AML-193 (cell line): ENCODE data around the gene NOM1.
A peak's percentile ranks its signal among the peaks of the same experiment; 100 is the strongest.
"Not testable (repeated sequence)": the region's sequence is repeated elsewhere in the genome, so short reads cannot be mapped to it uniquely, and the experiment has no call there.

Experiments
- DNase-seq, 2 experiments: peaks; one replicate each; lab custom pipeline; 2025; lab: John Stamatoyannopoulos, UW

The NOM1 gene

DNA sequence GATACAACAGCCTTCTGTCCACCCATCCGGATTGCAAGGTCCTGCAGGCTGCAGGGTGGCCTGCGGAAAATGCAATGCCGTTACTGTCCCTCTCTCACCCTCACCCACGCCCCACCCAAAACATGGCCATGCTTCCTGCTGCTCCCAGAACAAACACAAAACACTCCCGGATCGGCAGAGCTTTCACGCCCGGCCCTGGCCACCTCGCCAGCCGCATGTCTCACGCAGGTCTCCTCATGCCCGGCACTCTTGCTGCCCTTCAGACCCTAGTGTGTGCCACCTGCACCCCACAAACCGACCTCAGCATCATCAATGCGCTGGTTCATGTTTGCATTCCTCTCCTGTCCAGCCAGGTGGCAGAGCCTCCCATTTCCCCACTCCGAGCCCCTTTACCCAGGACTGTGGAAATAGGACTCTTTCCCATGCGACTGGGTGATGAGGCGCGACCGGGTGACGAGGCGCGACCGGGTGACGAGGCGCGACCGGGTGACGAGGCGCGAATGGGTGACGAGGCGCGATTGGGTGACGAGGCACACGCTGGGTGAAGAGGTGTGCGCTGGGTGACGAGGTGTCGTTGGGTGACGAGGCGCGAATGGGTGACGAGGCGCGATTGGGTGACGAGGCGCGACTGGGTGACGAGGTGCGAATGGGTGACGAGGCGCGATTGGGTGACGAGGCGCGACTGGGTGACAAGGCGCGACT, 8.9 kb upstream of the NOM1 start:
- no peak for DNase-seq

DNA sequence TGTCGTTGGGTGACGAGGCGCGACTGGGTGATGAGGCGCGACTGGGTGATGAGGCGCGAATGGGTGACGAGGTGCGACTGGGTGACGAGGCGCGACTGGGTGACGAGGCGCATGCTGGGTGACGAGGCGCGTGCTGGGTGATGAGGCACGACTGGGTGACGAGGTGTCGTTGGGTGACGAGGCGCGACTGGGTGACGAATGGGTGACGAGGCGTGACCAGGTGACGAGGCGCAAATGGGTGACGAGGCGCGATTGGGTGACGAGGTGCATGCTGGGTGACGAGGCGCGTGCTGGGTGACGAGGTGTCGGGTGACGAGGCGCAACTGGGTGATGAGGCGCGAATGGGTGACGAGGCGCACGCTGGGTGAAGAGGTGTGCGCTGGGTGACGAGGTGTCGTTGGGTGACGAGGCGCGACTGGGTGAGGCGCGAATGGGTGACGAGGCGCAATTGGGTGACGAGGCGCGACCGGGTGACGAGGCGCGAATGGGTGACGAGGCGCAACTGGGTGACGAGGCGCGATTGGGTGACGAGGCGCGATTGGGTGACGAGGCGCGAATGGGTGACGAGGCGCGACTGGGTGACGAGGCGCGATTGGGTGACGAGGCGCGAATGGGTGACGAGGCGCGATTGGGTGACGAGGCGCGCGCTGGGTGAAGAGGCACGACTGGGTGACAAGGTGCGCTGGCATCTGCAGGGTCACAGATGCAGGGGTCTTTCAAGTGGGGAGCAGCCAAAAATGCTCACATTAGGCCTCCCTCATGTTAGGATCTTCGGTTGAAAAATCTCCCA, 7.9 kb upstream of the NOM1 start:
- DNase-seq: no peak

DNA sequence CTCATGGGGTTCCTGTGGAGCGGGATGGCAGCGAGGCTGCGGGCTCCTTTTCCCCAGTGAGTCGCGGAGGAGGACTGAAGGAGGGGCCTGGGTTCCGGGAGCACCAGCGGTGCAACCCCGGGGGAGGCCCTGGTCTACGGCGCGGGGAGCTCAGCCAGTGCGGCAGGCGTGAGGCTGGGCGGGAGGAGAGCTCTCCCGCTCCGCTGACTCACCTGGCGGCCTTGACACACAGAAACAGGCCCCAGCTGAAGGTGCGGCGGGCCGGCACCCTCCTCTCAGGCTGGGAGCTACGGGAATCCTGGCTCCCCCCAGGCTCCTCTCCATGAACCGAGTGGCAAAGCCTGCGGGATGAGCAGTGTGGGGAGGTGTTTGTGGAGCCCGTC, 6.8 kb upstream of the NOM1 start:
- no peak for DNase-seq

DNA sequence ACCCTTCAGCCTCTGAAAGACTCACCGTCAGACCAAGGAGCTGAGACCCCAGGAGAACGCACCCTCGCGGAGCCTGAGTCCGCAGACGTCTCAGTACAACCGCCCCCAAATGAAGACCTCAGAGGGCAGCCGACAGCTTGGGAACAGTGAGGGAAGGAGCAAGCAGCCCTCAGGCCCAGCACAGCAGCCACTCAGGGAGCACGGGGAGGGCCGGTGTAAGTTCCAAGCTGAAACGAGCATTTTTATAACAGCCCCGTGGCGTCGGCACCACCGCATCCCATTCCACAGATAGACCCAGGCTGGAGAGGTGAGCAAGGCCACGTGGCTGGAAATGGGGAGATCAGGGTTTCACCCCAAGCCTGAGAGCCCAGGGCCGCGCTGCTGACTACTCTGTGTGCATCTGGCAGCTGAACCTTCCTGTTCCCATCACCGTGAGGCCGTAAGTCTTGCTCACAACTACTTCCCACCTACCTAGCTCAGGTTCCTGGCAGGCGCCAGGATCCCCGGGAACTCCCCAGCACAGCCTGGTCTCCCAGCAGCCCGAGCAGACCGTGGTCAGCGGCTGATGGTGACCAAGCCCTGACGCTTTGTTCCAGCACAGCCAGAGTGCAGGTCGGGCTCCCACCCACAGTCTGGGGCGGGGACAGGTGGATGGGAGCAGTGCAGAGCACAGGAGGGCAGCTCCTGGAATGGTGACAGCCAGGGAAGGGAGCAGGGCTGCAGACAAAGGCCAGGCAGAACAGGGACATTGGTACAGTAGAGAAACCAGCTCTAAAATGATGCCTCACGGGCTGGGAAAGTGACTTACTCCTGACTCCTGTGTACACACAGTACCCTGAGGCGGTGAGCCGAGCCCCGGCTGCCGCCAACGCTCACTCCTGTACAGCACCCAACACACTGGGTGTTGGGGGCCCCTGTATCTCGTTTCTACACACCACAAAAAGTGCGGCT, 6.1 kb upstream of the NOM1 start:
- no peak for DNase-seq

DNA sequence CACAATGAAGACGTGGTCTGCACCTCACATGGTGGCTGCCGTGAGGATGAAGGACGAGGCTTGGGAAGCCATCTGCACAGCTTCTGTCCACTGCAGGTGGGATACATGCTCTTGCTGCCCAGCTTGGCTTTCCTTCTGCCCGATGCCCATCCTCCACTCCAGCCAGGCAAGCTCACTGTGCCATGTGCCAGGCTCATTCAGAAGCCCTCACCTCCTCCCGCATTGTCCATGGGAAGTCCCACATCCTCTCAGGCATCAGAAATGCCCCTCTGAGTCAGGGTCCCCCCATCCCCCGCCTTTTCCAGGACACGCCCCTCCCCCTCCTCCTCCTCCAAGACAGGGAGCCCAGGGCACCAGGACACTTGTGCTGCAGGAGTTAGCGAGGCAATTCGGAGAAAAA, 4.6 kb upstream of the NOM1 start:
- DNase-seq: no peak

DNA sequence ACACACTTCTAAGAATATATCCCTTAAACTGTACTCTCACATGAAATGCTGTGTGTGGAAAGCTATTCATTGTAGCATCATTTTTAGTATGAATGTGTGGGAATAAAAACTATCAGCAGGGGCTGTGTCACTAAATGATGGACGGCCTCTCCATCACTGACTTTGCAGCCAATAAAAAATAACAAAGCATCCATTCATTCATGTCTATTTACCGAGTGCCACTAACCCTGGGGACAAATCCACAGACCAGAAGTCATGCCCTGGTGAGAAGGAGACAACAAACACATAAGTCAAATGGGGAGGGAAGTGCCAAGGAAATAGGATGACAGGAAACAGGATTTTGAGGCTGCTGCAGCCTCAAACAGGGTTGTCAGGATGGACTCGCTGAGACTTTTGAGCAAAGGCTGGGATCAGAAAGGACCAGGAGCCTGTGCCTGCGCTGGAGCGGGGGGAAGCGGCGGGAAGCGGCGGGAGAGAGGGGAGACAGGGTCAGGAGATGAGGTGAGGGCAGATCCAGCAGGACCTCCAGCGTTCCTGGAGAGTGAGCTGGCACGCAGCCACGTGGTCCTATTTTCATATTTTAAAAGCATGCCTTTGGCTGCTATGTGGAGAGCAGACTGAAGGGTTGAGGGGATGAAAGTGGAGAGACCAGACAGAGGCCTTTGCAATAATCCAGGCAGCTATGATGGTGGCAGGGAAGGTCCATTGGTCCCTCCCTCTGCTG, 2.2 kb upstream of the NOM1 start:
- DNase-seq: no peak

DNA sequence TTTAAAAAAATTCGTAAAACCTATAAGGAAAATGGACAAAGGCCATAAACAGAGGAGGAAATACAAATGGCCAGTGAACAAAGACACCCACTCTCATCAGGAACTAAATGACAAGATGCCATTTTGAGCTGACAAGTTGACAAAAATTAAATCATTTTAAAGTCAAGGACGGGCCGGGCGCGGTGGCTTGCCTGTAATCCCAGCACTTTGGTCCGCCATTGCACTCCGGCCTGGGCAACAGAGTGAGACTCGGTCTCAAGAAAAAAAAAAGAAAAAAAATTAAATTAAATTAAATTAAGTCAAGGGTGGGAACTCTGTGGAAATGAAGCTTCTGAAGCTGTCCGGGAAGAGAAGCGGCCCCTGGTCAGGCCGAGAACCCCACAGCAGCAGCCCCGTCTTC, 1.2 kb upstream of the NOM1 start:
- DNase-seq: no peak

DNA sequence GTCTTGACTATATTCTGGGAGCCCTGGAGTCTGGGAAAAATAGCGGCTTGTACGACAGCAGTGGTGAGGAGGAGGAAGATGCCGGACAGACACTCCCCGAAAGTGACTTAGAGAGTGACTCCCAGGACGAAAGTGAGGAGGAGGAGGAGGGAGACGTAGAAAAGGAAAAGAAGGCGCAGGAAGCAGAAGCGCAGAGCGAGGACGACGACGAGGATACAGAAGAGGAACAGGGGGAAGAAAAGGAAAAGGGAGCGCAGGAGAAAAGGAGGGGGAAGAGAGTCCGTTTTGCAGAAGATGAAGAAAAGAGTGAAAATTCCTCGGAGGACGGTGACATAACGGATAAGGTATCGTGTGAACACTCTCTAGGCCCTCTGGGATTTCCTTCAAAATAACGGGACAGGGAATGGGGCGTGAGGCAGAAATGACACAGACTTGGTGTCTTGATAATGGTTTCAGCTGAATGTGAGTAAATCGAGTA, 908 bp downstream of the NOM1 start:
- no peak for DNase-seq

DNA sequence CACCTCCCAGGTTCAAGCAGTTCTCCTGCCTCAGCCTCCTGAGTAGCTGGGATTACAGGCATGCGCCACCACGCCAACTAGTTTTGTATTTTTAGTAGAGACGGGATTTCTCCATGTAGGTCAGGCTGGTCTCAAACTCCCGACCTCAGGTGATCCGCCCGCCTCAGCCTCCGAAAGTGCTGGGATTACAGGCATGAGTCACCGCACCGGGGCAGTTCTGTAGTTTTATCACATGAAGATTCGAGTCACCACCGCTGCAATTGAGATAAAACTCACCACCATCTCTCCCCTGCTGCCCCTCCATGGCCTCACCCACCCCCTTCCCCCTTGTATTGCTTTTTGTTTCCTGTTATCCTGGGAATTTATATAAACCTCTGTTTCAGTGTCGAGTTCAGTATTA, 3.7 kb downstream of the NOM1 start:
- not testable (repeated sequence) for DNase-seq

DNA sequence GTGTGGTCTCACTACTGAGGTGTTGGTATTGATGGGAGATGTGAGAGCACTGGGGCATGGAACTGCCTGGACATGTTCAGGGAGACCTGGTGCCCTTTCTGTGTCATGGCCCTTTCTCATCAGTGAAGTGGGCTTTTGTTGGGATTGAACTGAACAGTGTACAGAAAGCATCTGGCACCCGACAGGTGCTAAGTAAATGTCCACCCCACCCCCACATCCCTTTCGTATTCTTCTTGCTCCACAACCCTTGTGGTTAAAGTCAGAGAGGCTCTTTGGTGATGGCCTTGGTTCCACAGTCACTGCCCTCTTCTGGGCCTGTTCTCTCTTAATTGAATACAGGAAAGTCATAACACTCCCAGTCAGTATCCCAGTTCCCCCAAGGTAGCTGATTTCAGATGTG, 5.4 kb downstream of the NOM1 start:
- DNase-seq: no peak

DNA sequence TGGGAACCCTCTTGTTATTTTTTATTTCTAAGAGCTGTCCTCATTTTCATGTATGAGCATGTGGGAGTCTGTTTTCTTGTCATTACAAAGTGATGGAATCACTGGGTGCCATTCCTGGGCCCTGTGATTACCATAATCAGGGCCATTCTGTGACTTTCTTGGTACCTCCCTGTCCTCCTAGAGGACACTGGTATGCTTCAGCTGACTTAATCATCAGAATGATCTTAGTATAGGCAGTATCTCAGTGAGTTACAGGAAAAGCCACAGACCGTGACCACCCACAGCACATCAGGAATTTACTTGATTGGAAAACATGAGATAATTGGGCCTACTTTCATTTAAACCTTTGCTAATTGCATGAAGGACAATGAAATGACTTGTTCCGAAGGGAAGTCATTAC, 7.2 kb downstream of the NOM1 start:
- no peak for DNase-seq

DNA sequence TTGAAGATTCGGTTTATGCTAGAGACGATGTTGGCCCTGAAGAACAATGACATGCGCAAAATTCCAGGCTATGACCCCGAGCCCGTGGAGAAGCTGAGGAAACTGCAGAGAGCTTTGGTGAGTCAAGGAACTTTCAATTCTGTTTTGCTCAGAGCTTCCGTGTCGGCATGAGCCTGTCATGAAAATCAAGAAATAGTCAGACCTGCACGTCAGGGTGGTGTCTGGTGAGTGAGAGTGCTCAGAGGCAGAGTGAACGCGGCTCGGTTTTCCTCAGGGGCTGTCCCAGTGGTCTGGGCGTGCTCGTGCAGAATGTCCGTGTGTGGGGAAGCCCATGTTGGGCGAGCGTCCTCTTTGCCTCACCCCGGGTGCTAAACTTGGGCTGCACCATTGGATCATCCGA, 12.6 kb downstream of the NOM1 start:
- DNase-seq: no peak

DNA sequence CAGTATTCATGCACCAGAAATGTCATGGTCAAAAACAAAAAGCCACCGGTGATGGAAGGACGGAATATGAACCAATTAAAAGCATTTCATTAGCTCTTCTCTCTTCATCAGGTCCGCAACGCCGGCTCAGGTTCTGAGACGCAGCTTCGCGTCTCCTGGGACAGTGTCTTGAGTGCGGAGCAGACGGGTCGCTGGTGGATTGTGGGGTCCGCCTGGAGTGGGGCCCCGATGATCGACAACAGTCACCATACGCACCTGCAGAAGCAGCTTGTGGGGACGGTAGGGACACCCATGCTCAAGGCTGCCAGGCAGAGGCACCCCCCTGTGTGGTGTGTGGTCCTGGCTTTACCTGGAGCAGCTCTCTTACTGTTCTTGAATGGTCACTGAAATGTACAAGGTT, 13.4 kb downstream of the NOM1 start:
- DNase-seq: no peak

DNA sequence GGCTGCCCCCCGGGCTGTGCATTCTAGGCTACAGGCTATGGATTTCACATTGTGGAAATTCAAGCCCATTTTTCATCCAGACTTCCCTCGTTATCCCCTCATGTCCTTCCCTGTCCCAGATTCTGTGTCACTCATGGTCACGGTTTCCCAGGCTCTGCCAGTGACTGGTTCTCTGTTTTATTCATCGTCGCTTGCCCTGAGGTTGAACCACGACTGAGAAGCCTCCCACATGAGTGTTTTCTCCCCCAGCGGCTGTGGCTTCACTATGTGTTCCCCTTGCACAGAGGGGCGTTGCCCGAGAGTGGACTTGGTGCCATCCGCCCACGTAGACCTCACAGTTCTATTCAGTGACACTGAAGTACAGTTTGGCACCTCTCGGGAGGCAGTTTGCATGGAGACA, 14.0 kb downstream of the NOM1 start:
- no peak for DNase-seq

DNA sequence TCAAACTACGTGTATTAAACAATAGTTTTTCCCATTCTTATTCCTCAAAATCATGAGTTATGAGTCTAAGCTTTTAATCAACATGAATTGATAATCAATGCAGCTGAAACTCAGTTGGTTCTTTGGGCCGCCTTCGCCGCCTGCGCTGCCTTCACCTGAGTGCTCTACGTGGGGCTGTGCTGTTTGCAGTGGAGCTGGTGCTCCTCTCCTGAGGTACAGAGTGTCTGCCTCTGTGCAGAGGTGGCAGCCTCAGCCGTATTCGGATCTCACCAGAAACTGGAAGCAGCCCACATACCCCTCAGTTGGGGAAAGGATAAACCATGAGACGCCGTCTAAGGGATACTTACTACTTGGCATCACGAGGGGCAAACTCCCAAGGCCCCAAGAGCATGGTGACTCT, 15.5 kb downstream of the NOM1 start:
- no peak for DNase-seq

DNA sequence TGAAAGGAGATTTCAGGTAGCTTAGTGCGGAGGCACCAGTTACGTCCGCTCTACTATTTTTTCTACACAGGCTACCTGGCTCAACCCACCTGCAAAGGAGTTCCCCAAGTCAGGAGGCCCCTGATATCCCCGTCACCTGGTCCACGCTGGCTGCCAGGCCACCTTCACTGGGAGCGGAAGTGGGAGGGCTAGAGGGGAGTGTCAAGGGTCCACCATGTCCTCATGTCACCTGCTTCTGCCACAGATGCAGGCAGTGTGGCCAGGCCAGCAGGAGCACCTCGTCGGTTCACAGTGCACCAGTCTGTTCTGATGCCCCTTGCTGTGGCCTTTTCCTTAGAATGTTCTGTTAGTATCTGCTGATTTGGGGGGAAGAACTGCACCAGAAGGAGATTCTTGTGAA, 16.9 kb downstream of the NOM1 start:
- no peak for DNase-seq

DNA sequence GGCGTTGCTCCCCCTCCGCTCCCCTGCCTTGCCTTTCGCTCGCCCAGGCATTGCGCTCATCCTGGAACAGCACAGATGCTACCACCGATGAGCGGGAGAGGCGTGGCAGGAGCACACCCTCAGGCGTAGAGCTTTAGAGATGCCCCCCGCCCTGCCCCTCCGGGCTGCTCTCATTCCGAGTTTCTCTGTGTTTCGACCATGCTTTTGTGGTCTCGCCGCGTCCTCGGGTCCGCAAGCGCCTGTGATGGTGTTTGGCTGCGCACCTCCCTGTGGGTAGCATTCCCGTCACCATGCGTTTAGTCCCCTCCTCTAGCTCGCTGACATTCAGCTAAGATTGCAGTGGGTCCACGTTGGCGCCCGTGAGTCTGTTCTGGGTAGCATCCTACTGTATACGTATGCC, 18.7 kb downstream of the NOM1 start:
- no peak for DNase-seq

DNA sequence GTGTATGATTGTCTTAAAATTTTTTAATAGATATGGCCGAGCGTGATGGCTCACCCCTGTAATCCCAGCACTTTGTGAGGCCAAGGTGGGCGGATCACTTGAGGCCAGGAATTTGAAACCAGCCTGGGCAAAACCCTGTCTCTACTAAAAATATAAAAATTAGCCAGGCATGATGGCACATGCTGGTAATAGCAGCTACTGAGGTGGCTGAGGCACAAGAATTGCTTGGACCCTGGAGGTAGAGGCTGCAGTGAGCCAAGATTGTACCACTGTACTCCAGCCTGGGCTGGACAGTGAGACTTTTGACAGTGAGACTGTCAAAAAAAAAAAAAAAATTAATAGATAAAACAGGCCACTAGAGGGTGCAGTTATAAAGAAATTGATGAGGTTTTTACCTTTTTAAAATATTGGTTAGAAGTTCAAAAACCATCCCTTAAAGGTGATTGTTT, 20.5 kb downstream of the NOM1 start:
- peak; percentile 5 to 15 for DNase-seq

DNA sequence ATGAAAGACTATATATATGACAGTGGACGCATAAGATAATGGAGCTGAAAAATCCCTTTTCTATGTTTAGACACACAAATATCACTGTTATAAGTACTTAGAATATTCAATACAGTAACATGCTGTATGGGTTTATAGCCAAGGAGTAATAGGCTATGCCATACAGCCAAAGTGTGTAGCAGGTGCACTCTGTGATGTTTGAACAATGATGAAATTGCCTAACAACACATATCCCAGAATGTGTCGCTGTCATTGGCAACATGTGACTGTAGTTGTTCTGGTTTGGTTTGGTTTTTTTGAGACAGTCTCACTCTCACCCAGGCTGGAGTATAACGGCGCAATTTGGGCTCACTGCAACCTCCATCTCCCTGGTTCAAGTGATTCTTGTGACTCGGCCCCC, 26.1 kb downstream of the NOM1 start:
- no peak for DNase-seq

DNA sequence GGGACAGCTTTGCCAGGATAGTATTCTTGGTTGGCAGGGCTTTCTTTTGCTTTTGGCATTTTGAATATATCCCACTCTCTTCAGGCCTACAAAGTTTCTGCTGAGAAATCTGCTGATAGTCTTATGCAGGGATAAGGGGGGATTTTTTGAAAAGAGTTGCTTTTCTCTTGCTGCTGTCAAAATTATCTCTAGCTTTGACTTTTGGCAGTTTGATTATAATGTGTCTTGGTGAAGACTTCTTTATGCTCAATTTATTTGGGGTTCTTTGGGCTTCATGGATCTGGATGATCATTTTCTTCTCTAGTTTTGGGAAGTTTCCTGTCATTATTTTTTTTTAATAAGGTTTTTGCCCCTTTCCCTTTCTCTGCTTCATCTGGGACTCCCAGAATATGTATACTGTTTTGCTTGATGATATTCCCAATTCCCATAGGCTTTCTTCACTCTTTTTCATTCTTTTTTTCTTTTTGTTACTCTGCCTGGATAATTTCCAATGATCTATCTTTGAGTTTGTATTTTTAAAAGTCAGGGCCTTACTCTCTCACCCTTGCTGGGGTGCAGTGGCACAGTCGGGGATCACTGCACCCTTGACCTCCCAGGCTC, 29.6 kb downstream of the NOM1 start:
- no peak for DNase-seq

DNA sequence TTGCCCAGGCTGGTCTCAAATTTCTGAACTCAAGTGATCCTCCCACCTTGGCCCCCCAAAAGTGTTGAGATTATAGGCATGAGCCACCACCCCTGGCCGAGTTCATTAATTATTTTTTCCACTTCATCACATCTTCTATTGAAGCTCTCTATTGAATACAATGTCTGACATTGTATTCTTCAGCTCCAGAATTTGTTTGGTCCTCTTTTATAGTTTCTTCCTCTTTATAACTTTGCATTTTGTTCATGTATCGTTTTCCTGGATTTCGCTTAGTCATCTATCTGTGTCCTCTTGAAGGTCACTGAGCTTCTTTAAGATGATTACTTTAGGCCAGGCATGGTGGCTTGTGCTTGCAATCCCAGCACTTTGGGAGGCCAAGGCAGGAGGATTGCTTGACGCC, 30.2 kb downstream of the NOM1 start:
- no peak for DNase-seq
